Kidney (tissue), 14 donors: ENCODE results near the gene E2F1. TPM values are rescaled to one million over a fixed set of nuclear protein-coding genes. Genes with fewer than 3 reads are reported as not detected.

ENCODE experiments used
- DNase-seq, 5 donors: peaks; one replicate each; pipeline ENCODE4 v3.0.0-alpha.2; 2013 to 2020
- FAIRE-seq: peaks from 2 replicates; lab custom pipeline; 2012; peaks lifted over from hg19 to GRCh38; lab: Jason Lieb, UNC
- H3K27ac ChIP-seq, 2 donors: one replicate each; pipeline ENCODE4 v1.7.0; 2013; ENCODE audit warnings: low read depth in 2 of 2, low read length in 2 of 2, inconsistent platforms in 1 of 2
- H3K27me3 ChIP-seq: one replicate; pipeline ENCODE4 v1.7.1; 2013; ENCODE audit warnings: low read length, inconsistent platforms; ENCODE audit not compliant: control insufficient read depth, insufficient read depth
- H3K36me3 ChIP-seq, 3 donors: one replicate each; pipeline versions ENCODE4 v1.7.0 to v1.7.1; 2013; ENCODE audit warnings: low read length in 3 of 3, control low read depth in 1 of 3, inconsistent platforms in 1 of 3; ENCODE audit not compliant: insufficient read depth in 3 of 3, control insufficient read depth in 2 of 3
- H3K4me1 ChIP-seq, 3 donors: one replicate each; pipeline versions ENCODE4 v1.7.0 to v1.7.1; 2013; ENCODE audit warnings: low read length in 3 of 3, inconsistent platforms in 1 of 3, low read depth in 1 of 3; ENCODE audit not compliant: control insufficient read depth in 2 of 3, insufficient read depth in 2 of 3
- H3K4me3 ChIP-seq, 3 donors: one replicate each; pipeline versions ENCODE4 v1.7.0 to v1.8.1; 2013; ENCODE audit warnings: low read length in 3 of 3, control low read depth in 1 of 3, inconsistent platforms in 1 of 3
- H3K9ac ChIP-seq, 3 donors: one replicate each; pipeline versions ENCODE4 v1.7.0 to v1.7.1; 2013; ENCODE audit warnings: low read length in 3 of 3, control low read depth in 1 of 3, inconsistent platforms in 1 of 3
- H3K9me3 ChIP-seq, 3 donors: one replicate each; pipeline versions ENCODE4 v1.7.0 to v1.7.1; 2013; ENCODE audit warnings: low read length in 3 of 3, control low read depth in 1 of 3, inconsistent platforms in 1 of 3; ENCODE audit not compliant: control insufficient read depth in 2 of 3, insufficient read depth in 1 of 3
- CTCF ChIP-seq: IDR thresholded peaks from 3 replicates; pipeline ENCODE4 v1.5.1; 2012; ENCODE audit warnings: mild to moderate bottlenecking, moderate library complexity, borderline replicate concordance; ENCODE audit not compliant: insufficient read depth; ENCODE audit errors: extremely low read depth
- intact Hi-C: fragments of 100-400 bp; cut with DNase I; formaldehyde crosslinking; loops from one replicate; pipeline ENCODE4 v1.11.1; 2022
- polyA plus RNA-seq: library from polyadenylated mRNA; stranded (reverse); fragments of 350-450 nt; fragmentation: Illumina TruSeq; extraction: RNeasy Lipid Tissue Mini Kit (QIAGEN cat#74804); gene quantifications from one replicate; pipeline ENCODE4 v1.2.3, GENCODE V29; 2014; ENCODE audit warnings: low read depth, low replicate concordance; ENCODE audit not compliant: insufficient read depth
- total RNA-seq: library from RNA; stranded (reverse); fragmentation: NEBNext Ultra II Directional; extraction: Animal tissue kit (Norgen Biotek cat#: 25700); gene quantifications from one replicate; pipeline ENCODE4 v1.2.1, GENCODE V29; 2021
- donor health status: control.
- donor health status: control.
- donor health status: control.
- donor health status: control.
- donor health status: control.
- donor health status: DM: yes; HTN: yes; CAD: no.
- donor health status: Normal renal cell carcinoma (clear cell type).

The E2F1 gene
- total and polyA plus RNA-seq, 2 donors from 2014 or later, result 0.90 to 1.5 TPM

DNA sequence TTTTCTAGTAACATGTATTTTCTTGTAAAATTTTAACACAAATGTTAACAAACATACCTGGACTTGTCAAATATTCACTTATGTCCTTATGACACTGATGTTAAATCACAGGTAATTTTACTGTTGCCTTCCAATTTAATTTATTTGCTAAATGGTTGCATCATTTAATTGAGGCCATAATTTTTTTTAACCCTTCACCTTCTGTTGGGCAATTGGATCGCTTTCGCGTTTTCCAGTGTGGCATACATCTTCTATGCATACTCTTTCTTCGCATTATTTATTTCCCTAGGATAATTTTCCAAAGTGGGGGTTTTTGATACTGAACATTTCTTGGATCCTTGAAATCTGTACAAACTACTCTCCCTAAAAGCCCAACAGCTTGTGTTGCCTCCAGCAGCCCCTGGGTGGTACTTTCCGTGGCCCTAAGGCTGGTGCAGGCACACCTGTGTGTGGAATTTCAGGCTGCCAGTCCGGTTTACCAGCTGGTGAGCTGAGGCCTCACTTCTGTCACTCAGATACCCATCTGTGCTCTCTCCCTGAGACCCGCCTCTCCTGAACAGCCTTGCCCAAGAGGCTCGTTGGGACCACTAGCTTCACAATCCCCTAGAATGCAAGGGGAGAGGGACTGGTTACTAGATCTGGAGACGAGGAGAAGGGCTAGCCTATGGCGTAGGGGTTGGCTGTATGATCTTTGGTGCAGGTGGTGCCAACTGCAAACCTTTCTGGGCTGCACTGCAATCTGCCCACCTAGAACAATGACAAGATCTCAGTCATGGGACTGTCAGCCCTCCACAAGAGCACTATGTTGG, 35.2 kb downstream of the E2F1 start:
- DNase-seq (peak; percentile 42 to 62 (median 55)), FAIRE-seq (no peak)
- H3K27me3 ChIP-seq, result no peaks in the 10 kb centered on the region
- H3K9me3 ChIP-seq, result no peaks in the 10 kb centered on the region
- H3K9ac ChIP-seq, result no peak overlapping the region
- intact Hi-C loops, result loop anchor here (10.0 kb wide), 1 partner anchor 196 kb away; no protein-coding TSS in a partner anchor
- H3K4me1 ChIP-seq, result peaks cover 5 to 25% (median 20%) of the 10 kb centered on the region in 3 donors
- no peak for TF ChIP-seq CTCF
- H3K36me3 ChIP-seq, result peaks cover 0 to 4% (median 0%) of the 10 kb centered on the region in 3 donors
- H3K4me3 ChIP-seq, result no peak overlapping the region
- H3K27ac ChIP-seq, result no peak overlapping the region

DNA sequence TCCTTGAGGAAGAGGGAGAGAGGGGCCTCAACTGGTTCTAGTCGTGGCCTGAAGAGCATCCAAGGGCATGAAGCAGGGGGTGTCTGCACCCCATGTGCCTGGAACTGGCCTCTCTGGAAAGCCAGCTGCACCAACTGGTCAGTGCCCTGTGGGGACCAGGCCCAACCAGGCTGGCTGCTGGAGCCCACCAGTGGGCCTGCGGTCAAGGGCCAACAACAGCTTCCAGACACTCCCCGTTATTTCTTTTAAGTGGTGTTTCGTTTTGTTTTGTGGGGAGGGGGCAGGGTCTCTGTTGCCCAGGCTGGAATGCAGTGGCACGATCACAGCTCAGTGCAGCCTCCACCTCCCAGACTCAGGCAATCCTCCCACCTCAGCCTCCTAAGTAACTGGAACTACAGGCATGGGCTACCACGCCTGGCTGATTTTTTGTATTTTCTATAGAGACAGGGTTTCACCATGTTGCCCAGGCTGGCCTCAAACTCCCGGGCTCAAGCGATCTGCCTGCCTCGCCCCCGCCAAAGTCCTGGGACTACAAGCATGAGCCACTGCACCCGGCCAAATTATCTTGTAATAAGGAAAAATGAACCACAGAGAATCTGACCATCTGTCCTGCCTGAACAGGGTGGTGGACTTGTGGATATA, 36.0 kb downstream of the E2F1 start:
- Histone ChIP-seq H3K9me3 (no peaks in the 10 kb centered on the region), H3K4me1 (peaks cover 5 to 25% (median 20%) of the 10 kb centered on the region in 3 donors), H3K9ac (no peak overlapping the region), H3K27ac (no peak overlapping the region), H3K27me3 (no peaks in the 10 kb centered on the region), H3K36me3 (peaks cover 3 to 11% (median 4%) of the 10 kb centered on the region in 3 donors), H3K4me3 (no peak overlapping the region)
- no peak for FAIRE-seq
- peak in 1 of 5 donors; percentile 52 for DNase-seq
- intact Hi-C loops, result loop anchor here (10.0 kb wide), 1 partner anchor 195 kb away; no protein-coding TSS in a partner anchor
- no peak for TF ChIP-seq CTCF

GRCh38 chr20:33649201-33649681, 36.9 kb downstream of the E2F1 start:
- H3K4me1 ChIP-seq, result peaks cover 5 to 25% (median 20%) of the 10 kb centered on the region in 3 donors
- FAIRE-seq (no peak), DNase-seq (peak; percentile 48 to 82 (median 61))
- H3K27ac ChIP-seq, result no peak overlapping the region
- H3K4me3 ChIP-seq, result no peak overlapping the region
- no peaks in the 10 kb centered on the region for H3K27me3 ChIP-seq
- intact Hi-C loops, result no loop called here
- H3K9me3 ChIP-seq, result no peaks in the 10 kb centered on the region
- no peak for TF ChIP-seq CTCF
- no peak overlapping the region for H3K9ac ChIP-seq
- H3K36me3 ChIP-seq, result peaks cover 3 to 19% (median 8%) of the 10 kb centered on the region in 3 donors
